GM12878 (cell line): ENCODE measurements around the gene VCAN.

Experiments used
- CEBPB ChIP-seq, 2 experiments: fragments of 150-350 bp in 1 of 2; IDR thresholded peaks; 2 replicates each; pipeline ENCODE4 v1.6.1; 2012 to 2014; ENCODE audit warnings: low read depth in 2 of 2, low read length in 2 of 2, borderline replicate concordance in 1 of 2, inconsistent platforms in 1 of 2
- CTCF ChIP-seq, 3 experiments: IDR thresholded peaks in 2 of 3; conservative IDR thresholded peaks in 1 of 3; 2 replicates each; pipeline ENCODE4 v1.5.1; 2011; ENCODE audit warnings: low read depth in 3 of 3, low read length in 3 of 3, mild to moderate bottlenecking in 3 of 3, control low read depth in 2 of 3, moderate library complexity in 2 of 3, inconsistent platforms in 1 of 3, mixed read lengths in 1 of 3; ENCODE audit not compliant: control insufficient read depth in 2 of 3, insufficient read depth in 1 of 3; ENCODE audit errors: extremely low read depth in 1 of 3
- E2F4 ChIP-seq: IDR thresholded peaks from 2 replicates; pipeline ENCODE4 v1.6.1; 2012; ENCODE audit warnings: low read depth, low read length, improper control_type of control experiment
- FOS ChIP-seq: IDR thresholded peaks from 3 replicates; pipeline ENCODE4 v1.6.1; 2011; ENCODE audit warnings: borderline replicate concordance; ENCODE audit not compliant: insufficient read length; ENCODE audit errors: extremely low read depth
- POLR2AphosphoS5 ChIP-seq: IDR thresholded peaks from 2 replicates; pipeline ENCODE4 v1.6.1; 2011; ENCODE audit warnings: mild to moderate bottlenecking, low read length, inconsistent platforms
- REST ChIP-seq: IDR thresholded peaks from 2 replicates; pipeline ENCODE4 v1.6.1; 2012; ENCODE audit warnings: mild to moderate bottlenecking, low read depth, low read length
- SIN3A ChIP-seq: IDR thresholded peaks from 2 replicates; pipeline ENCODE4 v1.6.1; 2012; ENCODE audit warnings: low read depth, low read length, improper control_type of control experiment
- SMAD1 ChIP-seq: fragments of 450-650 bp; IDR thresholded peaks from 2 replicates; pipeline ENCODE4 v1.6.1; 2018; ENCODE audit warnings: mild to moderate bottlenecking, low read depth; ENCODE audit not compliant: partially characterized antibody
- SPI1 ChIP-seq: IDR thresholded peaks from 2 replicates; pipeline ENCODE4 v1.6.1; 2011; ENCODE audit warnings: low read depth, mild to moderate bottlenecking, low read length, moderate library complexity, borderline replicate concordance; ENCODE audit not compliant: insufficient read depth
- TCF3 ChIP-seq: IDR thresholded peaks from 2 replicates; pipeline ENCODE4 v1.6.1; 2012; ENCODE audit warnings: low read depth, mild to moderate bottlenecking, low read length, borderline replicate concordance; ENCODE audit not compliant: insufficient read depth
- ZNF592 ChIP-seq: fragments of 450-650 bp; IDR thresholded peaks from 2 replicates; pipeline ENCODE4 v1.6.1; 2017; ENCODE audit warnings: mild to moderate bottlenecking, moderate library complexity
- ZNF687 ChIP-seq: fragments of 450-650 bp; IDR thresholded peaks from 2 replicates; pipeline ENCODE4 v1.6.1; 2017; ENCODE audit warnings: mild to moderate bottlenecking, moderate library complexity

GRCh38 chr5:83444445-83444844 lies 27.1 kb upstream of the VCAN start:
- TF ChIP-seq TCF3, result no peak
- TF ChIP-seq CTCF (IDR thresholded peaks at IDR 0.05 in 2 of 3, conservative IDR thresholded peaks at IDR 0.05 in 1 of 3; ENCODE audit: control insufficient read depth in 2 of 3, extremely low read depth in 1 of 3, insufficient read depth in 1 of 3, low read depth in 3 of 3, low read length in 3 of 3), result no peak
- TF ChIP-seq CEBPB (IDR thresholded peaks at IDR 0.05; ENCODE audit: borderline replicate concordance in 1 of 2, low read depth in 2 of 2, low read length in 2 of 2), result no peak
- TF ChIP-seq POLR2AphosphoS5, result no peak
- no peak for TF ChIP-seq ZNF687
- no peak for TF ChIP-seq SMAD1
- no peak for TF ChIP-seq FOS
- TF ChIP-seq REST, result no peak
- TF ChIP-seq ZNF592, result no peak
- TF ChIP-seq E2F4, result no peak
- TF ChIP-seq SPI1, result no peak
- no peak for TF ChIP-seq SIN3A
